Measurements from ENCODE around the gene TAF1B. TPM values are rescaled to one million over a fixed set of nuclear protein-coding genes. Genes with fewer than 3 reads are reported as not detected.

The TAF1B gene
- total RNA-seq, 1 experiment from 2014 or later = 52.8 TPM

GRCh38 chr2:9826208-9826607, 17.1 kb upstream of the TAF1B start:
- no peak overlapping the region for H3K4me3 ChIP-seq (ENCODE audit: low read depth, low read length, poor library complexity, severe bottlenecking)
- no peaks in the 10 kb centered on the region for H3K4me1 ChIP-seq (ENCODE audit: insufficient read depth, low read length, poor library complexity, severe bottlenecking)
- H3K9me3 ChIP-seq (ENCODE audit: low read depth, low read length, poor library complexity, severe bottlenecking) = no peaks in the 10 kb centered on the region
- H3K27ac ChIP-seq (ENCODE audit: low read depth, low read length, poor library complexity, severe bottlenecking) = no peak overlapping the region
- POLR2A ChIA-PET (ENCODE audit: low non-redundant PET) = no interaction called here
- CTCF ChIA-PET = no interaction called here
- no peaks in the 10 kb centered on the region for H3K36me3 ChIP-seq (ENCODE audit: insufficient read depth, low read length, poor library complexity, severe bottlenecking)
- TF ChIP-seq, protein P1, sequence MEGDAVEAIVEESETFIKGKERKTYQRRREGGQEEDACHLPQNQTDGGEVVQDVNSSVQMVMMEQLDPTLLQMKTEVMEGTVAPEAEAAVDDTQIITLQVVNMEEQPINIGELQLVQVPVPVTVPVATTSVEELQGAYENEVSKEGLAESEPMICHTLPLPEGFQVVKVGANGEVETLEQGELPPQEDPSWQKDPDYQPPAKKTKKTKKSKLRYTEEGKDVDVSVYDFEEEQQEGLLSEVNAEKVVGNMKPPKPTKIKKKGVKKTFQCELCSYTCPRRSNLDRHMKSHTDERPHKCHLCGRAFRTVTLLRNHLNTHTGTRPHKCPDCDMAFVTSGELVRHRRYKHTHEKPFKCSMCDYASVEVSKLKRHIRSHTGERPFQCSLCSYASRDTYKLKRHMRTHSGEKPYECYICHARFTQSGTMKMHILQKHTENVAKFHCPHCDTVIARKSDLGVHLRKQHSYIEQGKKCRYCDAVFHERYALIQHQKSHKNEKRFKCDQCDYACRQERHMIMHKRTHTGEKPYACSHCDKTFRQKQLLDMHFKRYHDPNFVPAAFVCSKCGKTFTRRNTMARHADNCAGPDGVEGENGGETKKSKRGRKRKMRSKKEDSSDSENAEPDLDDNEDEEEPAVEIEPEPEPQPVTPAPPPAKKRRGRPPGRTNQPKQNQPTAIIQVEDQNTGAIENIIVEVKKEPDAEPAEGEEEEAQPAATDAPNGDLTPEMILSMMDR (conservative IDR thresholded peaks at IDR 0.05; ENCODE audit: low read depth, low read length) = no peak
- TF ChIP-seq EZH2 (IDR thresholded peaks at IDR 0.05; ENCODE audit: borderline replicate concordance, low read depth, low read length, poor library complexity, severe bottlenecking) = no peak
- intact Hi-C loops (cut with micrococcal nuclease; ENCODE audit: unreplicated experiment) = no loop called here
- no peaks in the 10 kb centered on the region for H3K27me3 ChIP-seq (replicated peaks; ENCODE audit: insufficient read depth, low read depth, low read length, poor library complexity)
- DNase-seq (ENCODE audit: low spot score) = no peak
- BruUV-seq (replicated peaks) = no TSS peak

GRCh38 chr2:9830685-9831410, 12.4 kb upstream of the TAF1B start:
- DNase-seq (ENCODE audit: low spot score) = no peak
- no peak overlapping the region for H3K4me3 ChIP-seq (ENCODE audit: low read depth, low read length, poor library complexity, severe bottlenecking)
- no peaks in the 10 kb centered on the region for H3K9me3 ChIP-seq (ENCODE audit: low read depth, low read length, poor library complexity, severe bottlenecking)
- CTCF ChIA-PET = no interaction called here
- H3K36me3 ChIP-seq (ENCODE audit: insufficient read depth, low read length, poor library complexity, severe bottlenecking) = no peaks in the 10 kb centered on the region
- BruUV-seq (replicated peaks) = no TSS peak
- no peak overlapping the region for H3K27ac ChIP-seq (ENCODE audit: low read depth, low read length, poor library complexity, severe bottlenecking)
- no peaks in the 10 kb centered on the region for H3K4me1 ChIP-seq (ENCODE audit: insufficient read depth, low read length, poor library complexity, severe bottlenecking)
- TF ChIP-seq, protein P1 (conservative IDR thresholded peaks at IDR 0.05; ENCODE audit: low read depth, low read length) = no peak
- no peak for TF ChIP-seq EZH2 (IDR thresholded peaks at IDR 0.05; ENCODE audit: borderline replicate concordance, low read depth, low read length, poor library complexity, severe bottlenecking)
- POLR2A ChIA-PET (ENCODE audit: low non-redundant PET) = no interaction called here
- H3K27me3 ChIP-seq (replicated peaks; ENCODE audit: insufficient read depth, low read depth, low read length, poor library complexity) = no peaks in the 10 kb centered on the region
- intact Hi-C loops (cut with micrococcal nuclease; ENCODE audit: unreplicated experiment) = no loop called here

GRCh38 chr2:9831670-9832069, 11.6 kb upstream of the TAF1B start:
- Histone ChIP-seq H3K4me3 (ENCODE audit: low read depth, low read length, poor library complexity, severe bottlenecking) (no peak overlapping the region), H3K27me3 (replicated peaks; ENCODE audit: insufficient read depth, low read depth, low read length, poor library complexity) (no peaks in the 10 kb centered on the region), H3K36me3 (ENCODE audit: insufficient read depth, low read length, poor library complexity, severe bottlenecking) (no peaks in the 10 kb centered on the region), H3K9me3 (ENCODE audit: low read depth, low read length, poor library complexity, severe bottlenecking) (no peaks in the 10 kb centered on the region), H3K4me1 (ENCODE audit: insufficient read depth, low read length, poor library complexity, severe bottlenecking) (no peaks in the 10 kb centered on the region), H3K27ac (ENCODE audit: low read depth, low read length, poor library complexity, severe bottlenecking) (no peak overlapping the region)
- CTCF ChIA-PET = no interaction called here
- BruUV-seq (replicated peaks) = no TSS peak
- DNase-seq (ENCODE audit: low spot score) = no peak
- intact Hi-C loops (cut with micrococcal nuclease; ENCODE audit: unreplicated experiment) = no loop called here
- POLR2A ChIA-PET (ENCODE audit: low non-redundant PET) = interaction anchor here (0.6 kb wide), 1 partner anchor 760 kb away, joined by 3 read pairs; no protein-coding TSS in a partner anchor
- TF ChIP-seq, protein P1 (conservative IDR thresholded peaks at IDR 0.05; ENCODE audit: low read depth, low read length) = no peak
- no peak for TF ChIP-seq EZH2 (IDR thresholded peaks at IDR 0.05; ENCODE audit: borderline replicate concordance, low read depth, low read length, poor library complexity, severe bottlenecking)
